ENCODE measurements around the gene GP9.

GRCh38 chr3:129077222-129077621, 16.6 kb downstream of the GP9 start:
- TF ChIP-seq CTCF (IDR thresholded peaks at IDR 0.05; ENCODE audit: poor library complexity) (no peak), EZH2 (IDR thresholded peaks at IDR 0.05; ENCODE audit: borderline replicate concordance) (no peak), EZH2phosphoT487 (IDR thresholded peaks at IDR 0.05; ENCODE audit: low read depth, severe bottlenecking, unreplicated experiment) (no peak)
